Endothelial cell of umbilical vein (primary cell): ENCODE results near the gene SHISA8. TPM values are rescaled to one million over a fixed set of nuclear protein-coding genes. Genes with fewer than 3 reads are reported as not detected.

Experiments
- BruUV-seq: library from RNA; stranded (reverse); fragments of 400-500 nt; replicated peaks from 2 replicates; lab custom pipeline; 2021; lab: Mats Ljungman, UMichigan
- CTCF ChIA-PET: fragments of 300-600, 350-600 bp; sonication (Branson Sonifier 250); formaldehyde crosslinking; loops from one replicate; lab custom pipeline; 2021; ENCODE audit warnings: antibody characterized with exemption, inconsistent platforms; lab: Charles Lee
- POLR2A ChIA-PET: fragments of 300-600, 350-600 bp; sonication (Branson Sonifier 250); formaldehyde crosslinking; loops from one replicate; lab custom pipeline; 2021; ENCODE audit warnings: antibody characterized with exemption, inconsistent platforms; lab: Charles Lee
- DNase-seq: peaks from one replicate; pipeline ENCODE4 v3.0.0-alpha.2; 2011; ENCODE audit warnings: low read depth, low spot score
- FAIRE-seq: peaks from 2 replicates; lab custom pipeline; 2011; peaks lifted over from hg19 to GRCh38; lab: Jason Lieb, UNC
- H2AFZ ChIP-seq: 2 replicates; pipeline ENCODE4 v1.6.0; 2012; ENCODE audit warnings: low read depth, low read length, control low read depth, inconsistent platforms
- H3K27ac ChIP-seq: 2 replicates; pipeline ENCODE4 v1.5.1; 2011; ENCODE audit warnings: low read depth, mild to moderate bottlenecking, control low read depth, low read length, moderate library complexity; ENCODE audit not compliant: insufficient read depth
- H3K27me3 ChIP-seq, 2 experiments: 2 replicates each; pipeline versions ENCODE4 v1.6.0 to v1.6.1; 2011; ENCODE audit warnings: low read length in 2 of 2, mixed read lengths in 1 of 2; ENCODE audit not compliant: control insufficient read depth in 2 of 2, insufficient read depth in 2 of 2
- H3K36me3 ChIP-seq, 2 experiments: 2 replicates in 1 of 2; 3 replicates in 1 of 2; pipeline ENCODE4 v1.5.1; 2011; ENCODE audit warnings: low read length in 2 of 2, mild to moderate bottlenecking in 1 of 2, moderate library complexity in 1 of 2; ENCODE audit not compliant: control insufficient read depth in 2 of 2, insufficient read depth in 2 of 2; ENCODE audit errors: extremely low read depth in 1 of 2
- H3K4me1 ChIP-seq: 3 replicates; pipeline ENCODE4 v1.5.1; 2011; ENCODE audit warnings: mild to moderate bottlenecking, low read length; ENCODE audit not compliant: control insufficient read depth, insufficient read depth; ENCODE audit errors: extremely low read depth
- H3K4me2 ChIP-seq: 2 replicates; pipeline ENCODE4 v1.6.1; 2011; ENCODE audit warnings: low read length, control low read depth, mixed read lengths; ENCODE audit not compliant: insufficient read depth
- H3K4me3 ChIP-seq, 3 experiments: fragments of 200-600 bp in 1 of 3; sonication (generic), shearing (Covaris generic) in 1 of 3; replicated peaks in 1 of 3; 2 replicates each; pipeline ENCODE4 v1.5.1; 2011 to 2016; ENCODE audit warnings: control low read depth in 3 of 3, low read length in 3 of 3, mild to moderate bottlenecking in 2 of 3, inconsistent platforms in 1 of 3, low read depth in 1 of 3, moderate library complexity in 1 of 3; ENCODE audit not compliant: insufficient read depth in 1 of 3
- H3K79me2 ChIP-seq: 2 replicates; pipeline ENCODE4 v1.6.0; 2012; ENCODE audit warnings: low read length, inconsistent platforms; ENCODE audit not compliant: control insufficient read depth, insufficient read depth
- H3K9ac ChIP-seq: replicated peaks from 2 replicates; pipeline ENCODE3; 2011; ENCODE audit warnings: low read length, control low read depth; ENCODE audit not compliant: insufficient read depth; ENCODE audit errors: extremely low read depth
- H3K9me1 ChIP-seq: replicated peaks from 3 replicates; pipeline ENCODE4 v1.6.0; 2011; ENCODE audit warnings: mild to moderate bottlenecking, low read length; ENCODE audit not compliant: control insufficient read depth, insufficient read depth; ENCODE audit errors: extremely low read depth
- H3K9me3 ChIP-seq: replicated peaks from 2 replicates; pipeline ENCODE4 v1.5.1; 2012; ENCODE audit warnings: low read length, inconsistent platforms; ENCODE audit not compliant: control insufficient read depth, insufficient read depth
- H4K20me1 ChIP-seq: replicated peaks from 2 replicates; pipeline ENCODE3; 2011; ENCODE audit warnings: mild to moderate bottlenecking, low read length; ENCODE audit not compliant: control insufficient read depth, insufficient read depth; ENCODE audit errors: extremely low read depth
- CTCF ChIP-seq, 2 donors: IDR thresholded peaks; 1 replicate in 1 of 2; 2 replicates in 1 of 2; pipeline ENCODE4 v1.5.1; 2011; ENCODE audit warnings: low read length in 2 of 2, mild to moderate bottlenecking in 2 of 2, moderate library complexity in 2 of 2, control low read depth in 1 of 2, inconsistent platforms in 1 of 2, low read depth in 1 of 2; ENCODE audit not compliant: insufficient read depth in 1 of 2; ENCODE audit errors: extremely low read depth in 1 of 2
- EZH2 ChIP-seq: IDR thresholded peaks from 2 replicates; pipeline ENCODE4 v1.6.1; 2012; ENCODE audit warnings: borderline replicate concordance, low read depth, mild to moderate bottlenecking, moderate library complexity, low read length, inconsistent platforms; ENCODE audit not compliant: severe bottlenecking
- GATA2 ChIP-seq: IDR thresholded peaks from 2 replicates; pipeline ENCODE4 v1.7.0; 2011; ENCODE audit warnings: low read depth, mild to moderate bottlenecking, moderate library complexity, mixed read lengths, low read length; ENCODE audit not compliant: insufficient read length, insufficient read depth
- JUN ChIP-seq: IDR thresholded peaks from 2 replicates; pipeline ENCODE4 v1.6.1; 2011; ENCODE audit warnings: borderline replicate concordance, low read depth; ENCODE audit not compliant: insufficient read length, insufficient read depth
- dilution Hi-C: fragments of 300-500 bp; cut with MboI; formaldehyde crosslinking; loops from one replicate; pipeline ENCODE4 v1.15.0; 2019; ENCODE audit warnings: low sequenced_read_pairs; ENCODE audit not compliant: extremely low pct_ligation_motif_present
- intact Hi-C: fragments of 100-400 bp; cut with micrococcal nuclease; formaldehyde crosslinking; loops from one replicate; pipeline ENCODE4 v1.10.0; 2022
- polyA plus RNA-seq, 4 experiments: library from polyadenylated mRNA; depleted of rRNA in 3 of 4; stranded (reverse) in 3 of 4; unstranded in 1 of 4; fragments of >200 nt; gene quantifications; 2 replicates each; pipeline versions ENCODE4 v1.2.1 to v1.2.3, GENCODE V29; 2011 to 2012; ENCODE audit warnings: missing spikeins in 1 of 4
- total RNA-seq: library from RNA; stranded (reverse); gene quantifications from 2 replicates; pipeline ENCODE4 v1.2.3, GENCODE V29; 2021
- TF ChIP-seq, protein P1 (sequence below): IDR thresholded peaks from 2 replicates; pipeline ENCODE4 v1.6.1; 2011; ENCODE audit not compliant: insufficient read depth, insufficient read length

Gene SHISA8
- total and polyA plus RNA-seq, 2 donors (not counting 3 experiments of a cell fraction or from before 2014, with no cell fraction given), result not detected

- no peak for TF ChIP-seq JUN
- TF ChIP-seq GATA2, result no peak
- TF ChIP-seq EZH2, result no peak
- TF ChIP-seq CTCF (IDR thresholded peaks at IDR 0.05; ENCODE audit: extremely low read depth in 1 of 2, insufficient read depth in 1 of 2, low read depth in 1 of 2, low read length in 2 of 2), result no peak
- TF ChIP-seq, protein P1, sequence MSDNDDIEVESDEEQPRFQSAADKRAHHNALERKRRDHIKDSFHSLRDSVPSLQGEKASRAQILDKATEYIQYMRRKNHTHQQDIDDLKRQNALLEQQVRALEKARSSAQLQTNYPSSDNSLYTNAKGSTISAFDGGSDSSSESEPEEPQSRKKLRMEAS, result no peak
- CTCF ChIA-PET, result interaction anchor here (1.3 to 2.0 kb wide), 3 partner anchors 37 to 192 kb away, joined by 3 to 4 read pairs (median 3); no protein-coding TSS in a partner anchor
- POLR2A ChIA-PET, result no interaction called here
- Histone ChIP-seq H3K4me2 (no peak overlapping the region), H3K4me1 (no peaks in the 10 kb centered on the region), H3K36me3 (peaks cover 41 to 42% of the 10 kb centered on the region in 2 experiments), H3K27ac (no peak overlapping the region), H3K4me3 (no peak overlapping the region), H3K9me1 (no peaks in the 10 kb centered on the region), H3K9me3 (no peaks in the 10 kb centered on the region), H2AFZ (no peak overlapping the region), H3K79me2 (no peaks in the 10 kb centered on the region), H4K20me1 (no peaks in the 10 kb centered on the region), H3K9ac (no peak overlapping the region), H3K27me3 (no peaks in the 10 kb centered on the region)
- dilution Hi-C loops, result no loop called here
- FAIRE-seq, result no peak
- no TSS peak for BruUV-seq
- intact Hi-C loops, result no loop called here
- DNase-seq, result no peak
Observed at GRCh38 chr22:41888627-41889200, 26.2 kb downstream of the SHISA8 start.
